Activated CD8-positive, alpha-beta T cell treated with anti-CD3 and anti-CD28 coated beads for 36 hours (primary cell): ENCODE measurements around the gene LNPEP. TPM values are rescaled to one million over a fixed set of nuclear protein-coding genes. Genes with fewer than 3 reads are reported as not detected.

Experiments
- ATAC-seq: fragments of 200-7000 bp; cut with Tn5 transposase; one replicate; pipeline ENCODE4 v1.10.0; 2021; ENCODE audit warnings: mild to moderate bottlenecking, moderate library complexity
- CTCF ChIA-PET: fragments of 350-600 bp; sonication (Branson Sonifier 250); formaldehyde crosslinking; loops from one replicate; lab custom pipeline; 2021; ENCODE audit warnings: antibody characterized with exemption; lab: Charles Lee
- POLR2A ChIA-PET: fragments of 350-600 bp; sonication (Branson Sonifier 250); formaldehyde crosslinking; loops from one replicate; lab custom pipeline; 2021; ENCODE audit warnings: antibody characterized with exemption; lab: Charles Lee
- DNase-seq: peaks from one replicate; pipeline ENCODE4 v3.0.0-alpha.2; 2020
- H3K27ac Mint-ChIP-seq: one replicate; pipeline ENCODE4 v1.8.0; 2021; ENCODE audit warnings: mild to moderate bottlenecking, mixed read lengths
- H3K27me3 Mint-ChIP-seq: one replicate; pipeline ENCODE4 v1.8.0; 2021; ENCODE audit warnings: mixed read lengths
- H3K36me3 Mint-ChIP-seq: one replicate; pipeline ENCODE4 v1.8.0; 2021; ENCODE audit warnings: low read depth, mixed read lengths
- H3K4me1 Mint-ChIP-seq: one replicate; pipeline ENCODE4 v1.8.0; 2021; ENCODE audit warnings: low read depth, mixed read lengths
- H3K4me3 Mint-ChIP-seq: one replicate; pipeline ENCODE4 v1.8.0; 2021; ENCODE audit warnings: mild to moderate bottlenecking, moderate library complexity, mixed read lengths
- H3K9me3 Mint-ChIP-seq: one replicate; pipeline ENCODE4 v1.8.0; 2021; ENCODE audit warnings: mixed read lengths
- intact Hi-C: fragments of 100-400 bp; cut with micrococcal nuclease; formaldehyde crosslinking; loops from one replicate; pipeline ENCODE4 v1.10.0; 2022
- total RNA-seq, 2 experiments: library from RNA; stranded (reverse); gene quantifications; one replicate each; pipeline ENCODE4 v1.2.3, GENCODE V29; 2021
- TF ChIP-seq, protein P1 (sequence below): fragments of 200-600 bp; IDR thresholded peaks from one replicate; pipeline ENCODE4 v1.8.0; 2022; ENCODE audit warnings: antibody characterized with exemption, mild to moderate bottlenecking

The LNPEP gene
- total RNA-seq, 2 experiments from 2014 or later = 51.2 to 53.7 TPM

DNA sequence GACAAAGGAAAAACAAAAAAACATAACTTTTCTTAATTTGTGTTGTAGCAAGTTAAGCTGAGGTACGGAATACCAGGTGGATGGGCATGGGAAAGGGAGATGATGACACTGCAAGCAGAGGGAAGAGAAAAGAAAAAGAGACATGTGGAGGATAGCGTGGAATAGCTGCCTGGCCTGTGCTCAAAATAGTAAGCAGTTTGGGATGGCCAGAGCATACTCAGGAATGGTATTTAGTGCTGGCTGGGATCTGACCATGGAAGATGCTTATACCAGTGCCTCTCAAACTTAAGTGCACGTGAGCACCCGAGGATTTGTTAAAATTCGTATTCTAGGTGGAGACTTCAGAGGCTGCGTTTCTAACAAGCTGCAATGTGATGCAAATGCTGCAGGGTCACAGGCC is 41.3 kb downstream of the LNPEP start:
- ATAC-seq (no peak), DNase-seq (no peak)
- Mint-ChIP-seq H3K27me3 (no peaks in the 10 kb centered on the region), H3K4me1 (peaks cover 68% of the 10 kb centered on the region), H3K4me3 (no peak overlapping the region), H3K9me3 (no peaks in the 10 kb centered on the region), H3K36me3 (peaks cover 26% of the 10 kb centered on the region), H3K27ac (no peak overlapping the region)
- ChIA-PET POLR2A (no interaction called here), CTCF (interaction anchor here (0.7 to 2.8 kb wide), 9 partner anchors 9 to 225 kb away, joined by 3 to 12 read pairs (median 4); no protein-coding TSS in a partner anchor)
- intact Hi-C loops = no loop called here
- TF ChIP-seq, protein P1, sequence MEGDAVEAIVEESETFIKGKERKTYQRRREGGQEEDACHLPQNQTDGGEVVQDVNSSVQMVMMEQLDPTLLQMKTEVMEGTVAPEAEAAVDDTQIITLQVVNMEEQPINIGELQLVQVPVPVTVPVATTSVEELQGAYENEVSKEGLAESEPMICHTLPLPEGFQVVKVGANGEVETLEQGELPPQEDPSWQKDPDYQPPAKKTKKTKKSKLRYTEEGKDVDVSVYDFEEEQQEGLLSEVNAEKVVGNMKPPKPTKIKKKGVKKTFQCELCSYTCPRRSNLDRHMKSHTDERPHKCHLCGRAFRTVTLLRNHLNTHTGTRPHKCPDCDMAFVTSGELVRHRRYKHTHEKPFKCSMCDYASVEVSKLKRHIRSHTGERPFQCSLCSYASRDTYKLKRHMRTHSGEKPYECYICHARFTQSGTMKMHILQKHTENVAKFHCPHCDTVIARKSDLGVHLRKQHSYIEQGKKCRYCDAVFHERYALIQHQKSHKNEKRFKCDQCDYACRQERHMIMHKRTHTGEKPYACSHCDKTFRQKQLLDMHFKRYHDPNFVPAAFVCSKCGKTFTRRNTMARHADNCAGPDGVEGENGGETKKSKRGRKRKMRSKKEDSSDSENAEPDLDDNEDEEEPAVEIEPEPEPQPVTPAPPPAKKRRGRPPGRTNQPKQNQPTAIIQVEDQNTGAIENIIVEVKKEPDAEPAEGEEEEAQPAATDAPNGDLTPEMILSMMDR = no peak

DNA sequence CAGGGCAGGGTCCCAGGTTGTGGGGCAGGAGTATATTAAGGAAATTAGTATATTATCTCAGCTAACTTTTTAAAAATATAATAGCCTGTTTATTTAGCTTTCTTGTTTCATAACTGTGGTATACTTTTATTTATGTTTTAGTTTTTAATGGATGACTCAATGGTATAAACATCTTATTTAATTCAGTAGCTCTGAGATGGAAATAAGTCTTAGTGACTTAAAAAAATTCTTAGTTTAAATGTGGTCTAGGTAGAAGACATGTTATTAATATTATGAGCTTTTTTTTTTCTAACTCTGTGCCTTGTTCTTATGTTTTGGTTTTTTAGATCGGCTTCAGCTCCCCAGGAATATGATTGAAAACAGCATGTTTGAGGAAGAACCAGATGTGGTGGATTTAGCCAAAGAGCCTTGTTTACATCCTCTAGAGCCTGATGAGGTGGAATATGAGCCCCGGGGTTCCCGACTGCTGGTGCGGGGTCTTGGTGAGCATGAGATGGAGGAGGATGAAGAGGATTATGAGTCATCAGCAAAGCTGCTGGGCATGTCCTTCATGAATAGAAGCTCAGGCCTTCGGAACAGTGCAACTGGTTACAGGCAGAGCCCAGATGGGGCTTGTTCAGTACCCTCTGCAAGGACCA is 43.1 kb downstream of the LNPEP start:
- ATAC-seq (no peak), DNase-seq (no peak)
- Mint-ChIP-seq H3K27me3 (no peaks in the 10 kb centered on the region), H3K27ac (peak overlapping the region; percentile 39), H3K36me3 (peaks cover 30% of the 10 kb centered on the region), H3K4me3 (no peak overlapping the region), H3K9me3 (no peaks in the 10 kb centered on the region), H3K4me1 (peaks cover 64% of the 10 kb centered on the region)
- POLR2A ChIA-PET = interaction anchor here (1.6 kb wide), 1 partner anchor 17 kb away, joined by 5 read pairs; no protein-coding TSS in a partner anchor
- intact Hi-C loops = no loop called here
- CTCF ChIA-PET = interaction anchor here (0.6 to 2.8 kb wide), 5 partner anchors 11 to 110 kb away, joined by 3 to 12 read pairs (median 4); no protein-coding TSS in a partner anchor
- TF ChIP-seq, protein P1 = no peak

DNA sequence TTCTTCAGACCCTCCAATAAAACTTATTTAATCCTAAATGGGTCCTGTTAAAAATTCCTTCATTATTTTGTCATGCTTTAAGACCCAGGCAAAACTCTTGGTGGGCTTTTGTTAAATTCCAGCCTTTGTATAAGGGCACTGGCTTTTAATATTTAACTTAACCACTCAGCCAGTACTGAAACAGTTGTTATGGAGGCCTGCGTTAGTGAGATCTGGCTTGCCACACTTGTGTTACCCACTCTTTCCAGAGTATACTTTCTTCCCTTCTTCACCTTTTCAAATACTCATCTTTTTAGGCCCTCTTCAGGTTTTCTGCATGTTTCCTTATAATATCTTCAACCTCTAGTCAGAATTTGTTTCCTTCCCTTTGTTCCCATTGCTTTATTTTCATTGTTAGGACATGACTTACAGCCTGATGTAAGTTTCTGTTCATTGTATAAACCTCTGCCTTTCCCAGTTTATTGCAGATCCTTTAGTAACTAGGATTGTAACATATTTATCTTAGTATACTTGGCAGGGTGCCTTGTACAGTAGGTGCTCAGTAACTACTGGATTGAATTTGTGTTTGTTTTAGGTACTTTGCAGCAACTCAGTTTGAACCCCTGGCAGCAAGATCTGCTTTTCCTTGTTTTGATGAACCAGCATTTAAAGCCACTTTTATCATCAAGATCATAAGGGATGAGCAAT is 48.8 kb downstream of the LNPEP start:
- no peak overlapping the region for H3K4me3 Mint-ChIP-seq
- ChIA-PET CTCF (no interaction called here), POLR2A (no interaction called here)
- intact Hi-C loops = no loop called here
- TF ChIP-seq, protein P1 = no peak
- H3K27me3 Mint-ChIP-seq = no peaks in the 10 kb centered on the region
- H3K9me3 Mint-ChIP-seq = no peaks in the 10 kb centered on the region
- peaks cover 50% of the 10 kb centered on the region for H3K4me1 Mint-ChIP-seq
- H3K36me3 Mint-ChIP-seq = peaks cover 47% of the 10 kb centered on the region
- no peak for ATAC-seq
- no peak for DNase-seq
- peak overlapping the region; percentile 3 for H3K27ac Mint-ChIP-seq

DNA sequence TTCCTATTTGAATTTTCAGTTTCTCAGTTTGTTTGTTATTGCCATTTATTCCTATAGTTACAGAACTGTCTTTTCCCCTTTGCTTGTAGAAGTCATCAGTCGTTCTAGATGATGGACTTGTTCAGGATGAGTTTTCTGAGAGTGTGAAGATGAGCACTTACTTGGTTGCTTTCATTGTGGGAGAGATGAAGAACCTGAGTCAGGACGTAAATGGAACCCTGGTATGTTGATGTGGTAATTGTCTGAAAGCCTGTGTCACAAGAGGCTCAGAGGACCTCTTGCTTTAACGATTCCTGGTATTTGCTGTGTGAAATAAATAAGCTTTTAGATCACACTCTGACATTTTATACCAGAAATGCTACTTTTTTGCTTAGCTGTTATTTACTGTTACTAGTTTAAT is 50.6 kb downstream of the LNPEP start:
- no peak overlapping the region for H3K4me3 Mint-ChIP-seq
- DNase-seq (no peak), ATAC-seq (peak; percentile 57)
- no peaks in the 10 kb centered on the region for H3K27me3 Mint-ChIP-seq
- H3K36me3 Mint-ChIP-seq = peaks cover 53% of the 10 kb centered on the region
- peaks cover 58% of the 10 kb centered on the region for H3K4me1 Mint-ChIP-seq
- intact Hi-C loops = no loop called here
- TF ChIP-seq, protein P1 = no peak
- ChIA-PET CTCF (interaction anchor here (0.6 to 3.7 kb wide), 8 partner anchors 9 to 176 kb away, joined by 3 to 18 read pairs (median 4); no protein-coding TSS in a partner anchor), POLR2A (interaction anchor here (1.0 kb wide), 1 partner anchor 160 kb away, joined by 3 read pairs; no protein-coding TSS in a partner anchor)
- peaks cover under 1% of the 10 kb centered on the region for H3K9me3 Mint-ChIP-seq
- H3K27ac Mint-ChIP-seq = peak overlapping the region; percentile 36
